Neural crest cell (in vitro differentiated cells): ENCODE measurements around the gene PPT2. TPM values are rescaled to one million over a fixed set of nuclear protein-coding genes. Genes with fewer than 3 reads are reported as not detected.

Source experiments
- DNase-seq: peaks from one replicate; pipeline ENCODE4 v3.0.0; 2021; ENCODE audit warnings: low read depth, mixed read lengths, low spot score
- H3K27ac Mint-ChIP-seq: one replicate; pipeline ENCODE4 v1.8.0; 2021; ENCODE audit warnings: mild to moderate bottlenecking, mixed read lengths; ENCODE audit not compliant: unreplicated experiment
- H3K27me3 Mint-ChIP-seq: 2 replicates; pipeline ENCODE4 v1.8.0; 2021; ENCODE audit warnings: low read depth, mild to moderate bottlenecking, mixed read lengths
- H3K36me3 Mint-ChIP-seq: 2 replicates; pipeline ENCODE4 v1.8.0; 2021; ENCODE audit warnings: low read depth, mild to moderate bottlenecking, mixed read lengths
- H3K4me1 Mint-ChIP-seq: 2 replicates; pipeline ENCODE4 v1.8.0; 2021; ENCODE audit warnings: mixed read lengths
- H3K4me3 Mint-ChIP-seq: one replicate; pipeline ENCODE4 v1.8.0; 2021; ENCODE audit warnings: mild to moderate bottlenecking, mixed read lengths
- H3K9me3 Mint-ChIP-seq: 2 replicates; pipeline ENCODE4 v1.8.0; 2021; ENCODE audit warnings: mixed read lengths
- microRNA-seq: library from miRNA; unstranded; fragments of <30 nt; microRNA quantifications from one replicate; pipeline ENCODE4, GENCODE V29; 2020
- total RNA-seq: library from RNA; stranded (reverse); gene quantifications from 2 replicates; pipeline ENCODE4 v1.2.1, GENCODE V29; 2021
- TF ChIP-seq, protein P1 (sequence below): fragments of 200-600 bp; sonication (generic); conservative IDR thresholded peaks from 2 replicates; pipeline ENCODE4 v1.5.0; 2021; ENCODE audit warnings: antibody characterized with exemption, mild to moderate bottlenecking

The PPT2 gene
- total RNA-seq, 1 donor from 2014 or later: 60.9 TPM

DNA sequence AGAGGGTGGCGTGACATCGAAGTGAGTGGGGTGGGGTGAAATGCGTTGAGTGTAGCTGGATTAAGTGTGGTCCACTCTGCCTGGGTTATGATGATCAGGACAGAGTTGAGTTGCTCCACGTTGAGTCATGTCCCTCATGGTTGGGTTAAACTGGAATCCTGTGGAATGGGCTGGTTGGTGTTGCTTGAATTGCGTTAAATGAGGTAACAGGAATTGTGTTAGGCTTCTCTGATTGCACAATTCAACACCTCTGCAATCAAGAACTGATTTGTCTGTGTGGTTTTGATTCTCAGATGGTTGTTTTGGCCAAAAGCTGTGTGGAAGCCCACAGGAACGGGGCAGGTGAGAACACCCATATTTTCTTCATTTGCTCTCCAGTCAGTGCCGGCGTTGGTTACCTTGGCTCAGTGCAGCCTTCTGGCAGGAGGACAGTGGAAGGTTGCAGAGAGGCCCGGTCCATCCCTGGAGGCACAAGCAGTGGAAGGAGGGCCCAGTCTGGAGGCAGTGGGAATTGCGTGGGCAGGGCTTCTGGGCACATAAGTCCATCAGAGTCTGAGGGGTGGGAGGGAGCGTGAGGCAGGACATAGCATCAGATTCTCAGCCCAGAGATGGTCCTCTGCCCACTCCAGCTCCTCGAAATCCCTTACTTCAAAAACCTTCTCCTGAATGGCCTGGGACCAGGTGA, 58.3 kb downstream of the PPT2 start:
- no peak overlapping the region for H3K27ac Mint-ChIP-seq
- no peak for DNase-seq
- TF ChIP-seq, protein P1, sequence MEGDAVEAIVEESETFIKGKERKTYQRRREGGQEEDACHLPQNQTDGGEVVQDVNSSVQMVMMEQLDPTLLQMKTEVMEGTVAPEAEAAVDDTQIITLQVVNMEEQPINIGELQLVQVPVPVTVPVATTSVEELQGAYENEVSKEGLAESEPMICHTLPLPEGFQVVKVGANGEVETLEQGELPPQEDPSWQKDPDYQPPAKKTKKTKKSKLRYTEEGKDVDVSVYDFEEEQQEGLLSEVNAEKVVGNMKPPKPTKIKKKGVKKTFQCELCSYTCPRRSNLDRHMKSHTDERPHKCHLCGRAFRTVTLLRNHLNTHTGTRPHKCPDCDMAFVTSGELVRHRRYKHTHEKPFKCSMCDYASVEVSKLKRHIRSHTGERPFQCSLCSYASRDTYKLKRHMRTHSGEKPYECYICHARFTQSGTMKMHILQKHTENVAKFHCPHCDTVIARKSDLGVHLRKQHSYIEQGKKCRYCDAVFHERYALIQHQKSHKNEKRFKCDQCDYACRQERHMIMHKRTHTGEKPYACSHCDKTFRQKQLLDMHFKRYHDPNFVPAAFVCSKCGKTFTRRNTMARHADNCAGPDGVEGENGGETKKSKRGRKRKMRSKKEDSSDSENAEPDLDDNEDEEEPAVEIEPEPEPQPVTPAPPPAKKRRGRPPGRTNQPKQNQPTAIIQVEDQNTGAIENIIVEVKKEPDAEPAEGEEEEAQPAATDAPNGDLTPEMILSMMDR: no peak
- H3K4me1 Mint-ChIP-seq: no peaks in the 10 kb centered on the region
- no peak overlapping the region for H3K4me3 Mint-ChIP-seq
- H3K36me3 Mint-ChIP-seq: no peaks in the 10 kb centered on the region
- no peaks in the 10 kb centered on the region for H3K27me3 Mint-ChIP-seq
- H3K9me3 Mint-ChIP-seq: peaks cover 2% of the 10 kb centered on the region

Small RNA genes lying within 50 kb of the gene (microRNA-seq; reads per million reads assigned to microRNA genes)
- 22.5 reads per million, percentile 36 among the genes with 10 or more reads in this experiment for gene MIR6721
- not detected for gene MIR6833

Other genes starting within 250 kb of the PPT2 start
- 0.35 and 1.2 TPM in 2 replicates for gene C2, start 226.4 kb upstream of the PPT2 start, total RNA-seq
- gene CFB, start 208.0 kb upstream of the PPT2 start, total RNA-seq: not detected in 2 replicates
- 86.1 and 88.4 TPM in 2 replicates for gene NELFE, start 195.2 kb upstream of the PPT2 start, total RNA-seq
- 77.9 and 88.7 TPM in 2 replicates for gene SKIC2, start 195.0 kb upstream of the PPT2 start, total RNA-seq
- gene DXO, start 182.0 kb upstream of the PPT2 start, total RNA-seq: 23.8 and 26.6 TPM in 2 replicates
- 5.6 and 10.1 TPM in 2 replicates for gene C4A, start 172.1 kb upstream of the PPT2 start, total RNA-seq
- 5.3 and 6.7 TPM in 2 replicates for gene C4B, start 139.3 kb upstream of the PPT2 start, total RNA-seq
- 0.23 TPM in 2 replicates for gene CYP21A2, start 115.7 kb upstream of the PPT2 start, total RNA-seq
- gene TNXB, start 44.8 kb upstream of the PPT2 start, total RNA-seq: 4.6 and 6.6 TPM in 2 replicates
- gene ATF6B, start 25.9 kb upstream of the PPT2 start, total RNA-seq: 83.6 and 87.1 TPM in 2 replicates
- gene FKBPL, start 23.9 kb upstream of the PPT2 start, total RNA-seq: 12.4 and 13.0 TPM in 2 replicates
- 3.1 and 4.1 TPM in 2 replicates for gene PRRT1, start 2.2 kb upstream of the PPT2 start, total RNA-seq
- 39.3 and 44.0 TPM in 2 replicates for gene EGFL8, start 10.5 kb downstream of the PPT2 start, total RNA-seq
- gene AGPAT1, start 21.9 kb downstream of the PPT2 start, total RNA-seq: 88.9 and 92.9 TPM in 2 replicates
- 60.2 and 60.7 TPM in 2 replicates for gene RNF5, start 24.3 kb downstream of the PPT2 start, total RNA-seq
- gene AGER, start 30.1 kb downstream of the PPT2 start, total RNA-seq: 25.7 and 26.0 TPM in 2 replicates
- 205 and 206 TPM in 2 replicates for gene PBX2, start 36.1 kb downstream of the PPT2 start, total RNA-seq
- 7.3 and 8.0 TPM in 2 replicates for gene GPSM3, start 38.5 kb downstream of the PPT2 start, total RNA-seq
- gene NOTCH4, start 69.9 kb downstream of the PPT2 start, total RNA-seq: 5.6 and 6.3 TPM in 2 replicates
- gene TSBP1, start 217.8 kb downstream of the PPT2 start, total RNA-seq: not detected in 2 replicates